Subcutaneous abdominal adipose tissue (tissue), 5 donors: ENCODE measurements around the gene CADPS.
"Not testable (repeated sequence)": the region's sequence is repeated elsewhere in the genome, so short reads cannot be mapped to it uniquely, and the experiment has no call there.

Source experiments
- H3K27ac ChIP-seq: one replicate; pipeline ENCODE4 v1.7.0; 2013; ENCODE audit warnings: low read depth, mild to moderate bottlenecking, inconsistent platforms, low read length, moderate library complexity
- H3K27me3 ChIP-seq, 5 donors: one replicate each; pipeline ENCODE4 v1.7.0; 2013; ENCODE audit warnings: low read length in 5 of 5, inconsistent platforms in 1 of 5; ENCODE audit not compliant: control insufficient read depth in 5 of 5, insufficient read depth in 4 of 5
- H3K36me3 ChIP-seq, 5 donors: one replicate each; pipeline ENCODE4 v1.7.0; 2013; ENCODE audit warnings: low read length in 5 of 5; ENCODE audit not compliant: control insufficient read depth in 5 of 5, insufficient read depth in 5 of 5
- H3K4me1 ChIP-seq, 5 donors: one replicate each; pipeline ENCODE4 v1.7.0; 2013; ENCODE audit warnings: low read length in 5 of 5, mild to moderate bottlenecking in 3 of 5, moderate library complexity in 1 of 5; ENCODE audit not compliant: control insufficient read depth in 5 of 5, insufficient read depth in 5 of 5
- H3K4me3 ChIP-seq, 5 donors: one replicate each; pipeline ENCODE4 v1.7.0; 2013; ENCODE audit warnings: low read length in 5 of 5, low read depth in 1 of 5
- H3K9ac ChIP-seq, 5 donors: one replicate each; pipeline ENCODE4 v1.7.0; 2013; ENCODE audit warnings: low read length in 5 of 5, mild to moderate bottlenecking in 4 of 5, moderate library complexity in 3 of 5
- H3K9me3 ChIP-seq, 5 donors: one replicate each; pipeline ENCODE4 v1.7.0; 2013; ENCODE audit warnings: low read length in 5 of 5; ENCODE audit not compliant: control insufficient read depth in 5 of 5
- donor health status: healthy.
- donor health status: healthy.
- donor health status: healthy.
- donor health status: healthy.
- donor health status: healthy.

CADPS gene

DNA sequence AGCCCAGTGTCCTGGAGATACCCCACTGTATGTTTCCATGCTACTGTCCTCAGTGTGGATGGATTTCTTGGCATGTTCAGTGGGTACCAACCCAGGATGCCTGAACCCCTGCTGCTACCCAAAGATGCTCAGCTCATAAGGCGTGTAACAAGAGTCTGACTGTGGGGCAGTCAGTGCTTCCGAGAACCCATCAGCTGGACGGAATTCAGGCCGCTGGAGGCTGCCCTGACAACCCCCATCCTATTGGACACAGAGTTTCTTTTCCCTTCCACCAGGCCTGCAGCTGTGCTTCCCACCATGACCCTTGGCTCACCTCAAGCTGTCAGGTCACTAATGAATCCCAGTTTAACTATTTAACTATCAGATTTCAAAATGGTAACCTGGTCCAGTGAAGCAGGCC lies 277.7 kb downstream of the CADPS start:
- Histone ChIP-seq H3K9me3 (no peaks in the 10 kb centered on the region), H3K36me3 (no peaks in the 10 kb centered on the region), H3K4me1 (no peaks in the 10 kb centered on the region), H3K9ac (no peak overlapping the region), H3K27me3 (peaks cover 0 to 3% (median 0%) of the 10 kb centered on the region in 5 donors), H3K4me3 (no peak overlapping the region), H3K27ac (no peak overlapping the region)

DNA sequence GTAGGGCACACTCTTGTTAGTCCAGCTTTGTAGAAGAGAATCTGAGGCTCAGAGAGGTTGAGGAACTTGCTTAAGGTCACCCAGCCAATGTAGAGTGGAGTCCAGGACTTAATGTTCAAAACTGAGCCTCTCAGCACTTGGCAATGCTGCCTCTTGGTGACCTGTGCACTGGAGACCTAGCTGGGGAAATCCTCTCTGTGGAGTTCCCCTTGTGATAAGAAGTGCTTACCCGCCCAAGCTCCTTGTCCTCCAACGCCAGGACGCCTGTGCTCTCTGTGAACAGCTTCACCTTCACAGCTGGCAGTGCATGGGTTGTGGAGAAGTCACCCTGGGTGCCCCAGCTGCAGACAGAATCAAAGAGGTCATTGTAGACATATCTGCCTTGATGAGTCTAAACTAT lies 282.8 kb downstream of the CADPS start:
- Histone ChIP-seq H3K4me1 (no peaks in the 10 kb centered on the region), H3K36me3 (no peaks in the 10 kb centered on the region), H3K9ac (no peak overlapping the region), H3K27ac (no peak overlapping the region), H3K4me3 (no peak overlapping the region), H3K9me3 (no peaks in the 10 kb centered on the region), H3K27me3 (peaks cover 0 to 3% (median 0%) of the 10 kb centered on the region in 5 donors)

- Histone ChIP-seq H3K4me3 (no peak overlapping the region), H3K9ac (no peak overlapping the region), H3K9me3 (no peaks in the 10 kb centered on the region), H3K4me1 (no peaks in the 10 kb centered on the region), H3K27ac (no peak overlapping the region), H3K27me3 (peaks cover 0 to 3% (median 0%) of the 10 kb centered on the region in 5 donors), H3K36me3 (no peaks in the 10 kb centered on the region)
Observed at GRCh38 chr3:62589078-62589477, 286.1 kb downstream of the CADPS start.

GRCh38 chr3:62587579-62588031 lies 287.6 kb downstream of the CADPS start:
- no peak overlapping the region for H3K4me3 ChIP-seq
- H3K9ac ChIP-seq: no peak overlapping the region
- no peak overlapping the region for H3K27ac ChIP-seq
- H3K36me3 ChIP-seq: no peaks in the 10 kb centered on the region
- no peaks in the 10 kb centered on the region for H3K4me1 ChIP-seq
- no peaks in the 10 kb centered on the region for H3K9me3 ChIP-seq
- H3K27me3 ChIP-seq: peaks cover 0 to 3% (median 0%) of the 10 kb centered on the region in 5 donors

DNA sequence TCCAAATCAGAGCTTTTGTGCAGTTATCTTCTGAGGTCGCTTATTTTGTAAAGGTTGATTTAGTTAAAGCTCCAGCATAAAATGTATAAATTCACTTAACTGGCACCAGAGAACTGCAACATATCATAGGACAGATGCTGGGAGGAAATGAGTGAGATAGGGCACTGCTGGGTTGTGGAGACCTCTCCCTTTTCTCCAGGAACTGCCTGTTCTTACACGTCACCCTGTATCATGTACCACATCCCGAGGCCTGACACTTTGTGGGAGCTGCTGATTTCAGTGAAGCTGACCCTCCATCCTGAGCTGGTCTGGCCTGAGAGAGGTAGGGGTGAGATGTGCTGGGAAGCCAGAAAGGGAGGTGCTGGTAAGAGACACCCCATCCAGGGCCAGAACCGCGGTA lies 288.0 kb downstream of the CADPS start:
- peaks cover 0 to 3% (median 0%) of the 10 kb centered on the region in 5 donors for H3K27me3 ChIP-seq
- no peaks in the 10 kb centered on the region for H3K36me3 ChIP-seq
- H3K9me3 ChIP-seq: no peaks in the 10 kb centered on the region
- no peak overlapping the region for H3K9ac ChIP-seq
- H3K4me3 ChIP-seq: no peak overlapping the region
- no peak overlapping the region for H3K27ac ChIP-seq
- H3K4me1 ChIP-seq: no peaks in the 10 kb centered on the region

- Histone ChIP-seq H3K27ac (no peak overlapping the region), H3K36me3 (no peaks in the 10 kb centered on the region), H3K4me3 (no peak overlapping the region), H3K27me3 (peaks cover 0 to 3% (median 0%) of the 10 kb centered on the region in 5 donors), H3K9me3 (peaks cover 0 to 4% (median 0%) of the 10 kb centered on the region in 5 donors), H3K4me1 (no peaks in the 10 kb centered on the region), H3K9ac (no peak overlapping the region)
Observed at GRCh38 chr3:62586356-62586755, 288.9 kb downstream of the CADPS start.

GRCh38 chr3:62585861-62586260 lies 289.4 kb downstream of the CADPS start:
- Histone ChIP-seq H3K27ac (no peak overlapping the region), H3K27me3 (peaks cover 0 to 3% (median 0%) of the 10 kb centered on the region in 5 donors), H3K4me3 (no peak overlapping the region), H3K9ac (no peak overlapping the region), H3K4me1 (no peaks in the 10 kb centered on the region), H3K9me3 (peaks cover 0 to 4% (median 0%) of the 10 kb centered on the region in 5 donors), H3K36me3 (no peaks in the 10 kb centered on the region)

GRCh38 chr3:62584636-62585035 lies 290.6 kb downstream of the CADPS start:
- Histone ChIP-seq H3K9ac (no peak overlapping the region), H3K4me1 (no peaks in the 10 kb centered on the region), H3K4me3 (no peak overlapping the region), H3K27me3 (peaks cover 0 to 3% (median 0%) of the 10 kb centered on the region in 5 donors), H3K36me3 (no peaks in the 10 kb centered on the region), H3K27ac (no peak overlapping the region), H3K9me3 (peaks cover 0 to 8% (median 4%) of the 10 kb centered on the region in 5 donors)

- peaks cover 0 to 2% (median 0%) of the 10 kb centered on the region in 5 donors for H3K27me3 ChIP-seq
Observed at GRCh38 chr3:62582495-62583172, 292.6 kb downstream of the CADPS start.

DNA sequence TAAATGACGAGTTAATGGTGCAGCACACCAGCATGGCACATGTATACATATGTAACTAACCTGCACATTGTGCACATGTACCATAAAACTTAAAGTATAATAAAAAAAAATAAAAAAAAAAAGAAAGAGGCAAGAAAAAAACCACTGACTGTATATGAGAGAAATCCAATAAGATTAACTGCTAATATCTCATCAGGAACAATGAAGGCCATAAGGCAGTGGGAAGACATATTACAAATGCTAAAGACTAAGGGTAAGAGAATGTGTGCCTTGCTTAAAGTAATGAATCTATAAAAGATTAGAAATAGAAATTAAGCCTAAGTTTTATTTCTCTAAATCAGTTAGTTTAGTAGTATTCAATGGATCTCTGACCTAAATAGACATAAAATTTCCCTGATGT lies 294.7 kb downstream of the CADPS start:
- H3K9me3 ChIP-seq: peaks cover 2 to 15% (median 12%) of the 10 kb centered on the region in 5 donors
- H3K36me3 ChIP-seq, H3K4me3 ChIP-seq, H3K4me1 ChIP-seq, H3K9ac ChIP-seq, H3K27me3 ChIP-seq, H3K27ac ChIP-seq: not testable (repeated sequence)

More at GRCh38 chr3:62582495-62583172, 292.6 kb downstream of the CADPS start:
- Histone ChIP-seq H3K27ac (no peak overlapping the region), H3K9ac (no peak overlapping the region), H3K9me3 (peaks cover 2 to 14% (median 11%) of the 10 kb centered on the region in 5 donors), H3K36me3 (no peaks in the 10 kb centered on the region), H3K4me3 (no peak overlapping the region), H3K4me1 (no peaks in the 10 kb centered on the region)
